A549 (cell line): Measurements from ENCODE around the gene ANKRA2. TPM values are rescaled to one million over a fixed set of nuclear protein-coding genes. Genes with fewer than 3 reads are reported as not detected.

Source experiments
- ATAC-seq, 2 experiments: fragments of 200-7000 bp in 1 of 2; fragments of >200 bp in 1 of 2; cut with Nextera tagmentation in 1 of 2; cut with Tn5 transposase in 1 of 2; 3 replicates each; pipeline versions ENCODE4 v1.8.0 to v1.9.1; 2018 to 2020; ENCODE audit warnings: mild to moderate bottlenecking in 1 of 2, moderate library complexity in 1 of 2
- CTCF ChIA-PET: fragments of 300-600 bp; sonication (Branson Sonifier 250); formaldehyde crosslinking; extraction: SDS; loops from one replicate; lab custom pipeline; 2021; ENCODE audit warnings: antibody characterized with exemption, inconsistent platforms; lab: Yijun Ruan, JAX
- POLR2A ChIA-PET: fragments of 350-600 bp; formaldehyde crosslinking; extraction: SDS; loops from one replicate; lab custom pipeline; 2021; ENCODE audit warnings: antibody characterized with exemption, inconsistent platforms; lab: Yijun Ruan, JAX
- DNase-seq, 2 experiments: peaks; one replicate each; pipeline versions ENCODE4 v3.0.0 to v3.0.0-alpha.2; 2011 to 2016; ENCODE audit warnings: low read depth in 1 of 2, low spot score in 1 of 2
- FAIRE-seq: peaks from 2 replicates; lab custom pipeline; 2011; peaks lifted over from hg19 to GRCh38; lab: Jason Lieb, UNC
- H3K27ac ChIP-seq, 2 experiments: fragments of >200 bp; sonication (Bioruptor Twin); formaldehyde crosslinking; 3 replicates each; pipeline ENCODE4 v1.5.1; 2016 to 2017
- H3K4me1 ChIP-seq: fragments of >200 bp; sonication (Bioruptor Twin); formaldehyde crosslinking; 3 replicates; pipeline ENCODE4 v1.6.1; 2016
- H3K4me2 ChIP-seq: fragments of >200 bp; sonication (Bioruptor Twin); formaldehyde crosslinking; 3 replicates; pipeline ENCODE4 v1.6.1; 2016
- H3K4me3 ChIP-seq: fragments of >200 bp; sonication (Bioruptor Twin); formaldehyde crosslinking; 3 replicates; pipeline ENCODE4 v1.5.1; 2016
- H3K9me3 ChIP-seq: fragments of >200 bp; sonication (Bioruptor Twin); formaldehyde crosslinking; 3 replicates; pipeline ENCODE4 v1.6.1; 2016
- CHD4 ChIP-seq: fragments of 200-600 bp; sonication (generic); IDR thresholded peaks from 2 replicates; pipeline ENCODE4 v1.6.1; 2016; ENCODE audit warnings: antibody characterized with exemption, mild to moderate bottlenecking, borderline replicate concordance
- EP300 ChIP-seq, 2 experiments: fragments of >200 bp; sonication (Bioruptor Twin); formaldehyde crosslinking; IDR thresholded peaks; 2 replicates in 1 of 2; 3 replicates in 1 of 2; pipeline ENCODE4 v1.6.1; 2016 to 2017
- ESRRA ChIP-seq: fragments of 150-350 bp; IDR thresholded peaks from 2 replicates; pipeline ENCODE4 v1.6.1; 2014; ENCODE audit warnings: mild to moderate bottlenecking, low read length, borderline replicate concordance
- HDAC2 ChIP-seq: fragments of 200-600 bp; sonication (generic); IDR thresholded peaks from 2 replicates; pipeline ENCODE4 v1.6.1; 2016
- HMGXB4 ChIP-seq: fragments of 250-450 bp; sonication (Bioruptor Pico); IDR thresholded peaks from 2 replicates; pipeline ENCODE4 v1.5.0; 2021; ENCODE audit warnings: mild to moderate bottlenecking, moderate library complexity, borderline replicate concordance
- HOXA7 ChIP-seq: fragments of 250-450 bp; sonication (Bioruptor Pico); IDR thresholded peaks from 2 replicates; pipeline ENCODE4 v1.5.0; 2020; ENCODE audit warnings: mild to moderate bottlenecking, moderate library complexity
- HOXB13 ChIP-seq: fragments of 250-450 bp; sonication (Bioruptor Pico); IDR thresholded peaks from 2 replicates; pipeline ENCODE4 v1.5.0; 2020; ENCODE audit warnings: low read depth, mild to moderate bottlenecking, moderate library complexity
- HOXB5 ChIP-seq: fragments of 250-450 bp; sonication (Bioruptor Pico); IDR thresholded peaks from 2 replicates; pipeline ENCODE4 v1.5.0; 2020; ENCODE audit warnings: mild to moderate bottlenecking, moderate library complexity
- JUNB ChIP-seq: fragments of >200 bp; sonication (Bioruptor Twin); formaldehyde crosslinking; IDR thresholded peaks from 2 replicates; pipeline ENCODE4 v1.6.1; 2016
- KDM1A ChIP-seq: fragments of 200-600 bp; sonication (generic); IDR thresholded peaks from 2 replicates; pipeline ENCODE4 v1.6.1; 2016; ENCODE audit warnings: low read depth, mild to moderate bottlenecking
- KDM5A ChIP-seq: fragments of 200-600 bp; sonication (generic); IDR thresholded peaks from 2 replicates; pipeline ENCODE4 v1.6.1; 2016; ENCODE audit warnings: antibody characterized with exemption, mild to moderate bottlenecking
- MYC ChIP-seq: IDR thresholded peaks from 2 replicates; pipeline ENCODE4 v1.6.1; 2012; ENCODE audit warnings: mild to moderate bottlenecking, inconsistent platforms, low read length, improper control_type of control experiment, borderline replicate concordance
- POLR2AphosphoS2 ChIP-seq: conservative IDR thresholded peaks from 2 replicates; pipeline ENCODE4 v1.6.1; 2012; ENCODE audit warnings: low read length, improper control_type of control experiment, inconsistent platforms
- RAD21 ChIP-seq, 2 experiments: fragments of >200 bp in 1 of 2; sonication (Bioruptor Twin) in 1 of 2; formaldehyde crosslinking in 1 of 2; IDR thresholded peaks in 1 of 2; conservative IDR thresholded peaks in 1 of 2; 2 replicates in 1 of 2; 3 replicates in 1 of 2; pipeline ENCODE4 v1.6.1; 2012 to 2018; ENCODE audit warnings: inconsistent platforms in 1 of 2
- RARB ChIP-seq: fragments of 250-450 bp; sonication (Bioruptor Pico); IDR thresholded peaks from 2 replicates; pipeline ENCODE4 v1.8.0; 2021; ENCODE audit warnings: mild to moderate bottlenecking, moderate library complexity
- RFX5 ChIP-seq: fragments of 450-650 bp; IDR thresholded peaks from 2 replicates; pipeline ENCODE4 v1.7.1; 2014; ENCODE audit warnings: antibody characterized with exemption, mild to moderate bottlenecking, moderate library complexity
- SMC3 ChIP-seq: fragments of >200 bp; sonication (Bioruptor Twin); formaldehyde crosslinking; IDR thresholded peaks from 3 replicates; pipeline ENCODE4 v1.6.1; 2018; ENCODE audit warnings: inconsistent platforms
- TFCP2L1 ChIP-seq: fragments of 250-450 bp; sonication (Bioruptor Pico); IDR thresholded peaks from 2 replicates; pipeline ENCODE4 v1.5.0; 2021; ENCODE audit warnings: mild to moderate bottlenecking
- TP53 ChIP-seq: fragments of 250-450 bp; sonication (Bioruptor Pico); IDR thresholded peaks from 2 replicates; pipeline ENCODE4 v1.5.0; 2021; ENCODE audit warnings: mild to moderate bottlenecking, moderate library complexity
- ZC3H11A ChIP-seq: fragments of 450-650 bp; IDR thresholded peaks from 2 replicates; pipeline ENCODE4 v1.6.1; 2014; ENCODE audit warnings: antibody characterized with exemption, mild to moderate bottlenecking
- WGBS: methylation state at CpG from one replicate; pipeline ENCODE4 v1.1.6; 2017; ENCODE audit errors: missing lambda C conversion rate; 5-methylcytosine and 5-hydroxymethylcytosine counted together
- polyA plus RNA-seq, 4 experiments: library from polyadenylated mRNA; depleted of rRNA in 3 of 4; stranded (reverse); fragments of >200 nt; fragmentation: RNase III in 1 of 4; extraction: RNeasy Plus Mini Kit Qiagen cat#74134 plus additional on column Dnase treatment in 1 of 4; gene quantifications; 2 replicates in 3 of 4; 3 replicates in 1 of 4; pipeline ENCODE4 v1.2.3, GENCODE V29; 2011 to 2017
- TF ChIP-seq, protein P1 (sequence below): fragments of 450-650 bp; IDR thresholded peaks from 2 replicates; pipeline ENCODE4 v1.6.1; 2014; ENCODE audit warnings: antibody characterized with exemption
- TF ChIP-seq, protein P2 (sequence below): fragments of >200 bp; sonication (Bioruptor Twin); formaldehyde crosslinking; IDR thresholded peaks from 3 replicates; pipeline ENCODE4 v1.6.1; 2016

ANKRA2 gene
- polyA plus RNA-seq, 2 of the 4 experiments (the other 2 are of a cell fraction) = 12.5 to 38.3 TPM

GRCh38 chr5:73582285-73583145 is 17.1 kb upstream of the ANKRA2 start:
- TF ChIP-seq RARB (no peak), RFX5 (no peak), HMGXB4 (CRISPR knock-in tag) (no peak), TFCP2L1 (no peak), JUNB (no peak), ESRRA (no peak), EP300 (IDR thresholded peaks at IDR 0.05) (no peak), TP53 (CRISPR knock-in tag) (no peak), HOXA7 (CRISPR knock-in tag) (no peak), SMC3 (no peak), HOXB5 (CRISPR knock-in tag) (no peak), ZC3H11A (no peak), KDM1A (no peak), RAD21 (conservative IDR thresholded peaks at IDR 0.05 in 1 of 2, IDR thresholded peaks at IDR 0.05 in 1 of 2) (no peak), HDAC2 (no peak), CHD4 (no peak), POLR2AphosphoS2 (no peak), MYC (no peak)
- TF ChIP-seq, protein P1, sequence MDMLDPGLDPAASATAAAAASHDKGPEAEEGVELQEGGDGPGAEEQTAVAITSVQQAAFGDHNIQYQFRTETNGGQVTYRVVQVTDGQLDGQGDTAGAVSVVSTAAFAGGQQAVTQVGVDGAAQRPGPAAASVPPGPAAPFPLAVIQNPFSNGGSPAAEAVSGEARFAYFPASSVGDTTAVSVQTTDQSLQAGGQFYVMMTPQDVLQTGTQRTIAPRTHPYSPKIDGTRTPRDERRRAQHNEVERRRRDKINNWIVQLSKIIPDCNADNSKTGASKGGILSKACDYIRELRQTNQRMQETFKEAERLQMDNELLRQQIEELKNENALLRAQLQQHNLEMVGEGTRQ = no peak
- no peaks in the 10 kb centered on the region for H3K4me1 ChIP-seq
- no peak overlapping the region for H3K27ac ChIP-seq
- DNase-seq (no peak), ATAC-seq (no peak), FAIRE-seq (no peak)
- no peak overlapping the region for H3K4me3 ChIP-seq
- ChIA-PET CTCF (interaction anchor here (0.7 to 2.5 kb wide), 3 partner anchors 8 to 211 kb away, joined by 3 to 13 read pairs (median 9); no protein-coding TSS in a partner anchor), POLR2A (no interaction called here)
- H3K9me3 ChIP-seq = no peaks in the 10 kb centered on the region
- WGBS = 63% methylated on average over 3 of the region's 3 CpGs
- no peak overlapping the region for H3K4me2 ChIP-seq

DNA sequence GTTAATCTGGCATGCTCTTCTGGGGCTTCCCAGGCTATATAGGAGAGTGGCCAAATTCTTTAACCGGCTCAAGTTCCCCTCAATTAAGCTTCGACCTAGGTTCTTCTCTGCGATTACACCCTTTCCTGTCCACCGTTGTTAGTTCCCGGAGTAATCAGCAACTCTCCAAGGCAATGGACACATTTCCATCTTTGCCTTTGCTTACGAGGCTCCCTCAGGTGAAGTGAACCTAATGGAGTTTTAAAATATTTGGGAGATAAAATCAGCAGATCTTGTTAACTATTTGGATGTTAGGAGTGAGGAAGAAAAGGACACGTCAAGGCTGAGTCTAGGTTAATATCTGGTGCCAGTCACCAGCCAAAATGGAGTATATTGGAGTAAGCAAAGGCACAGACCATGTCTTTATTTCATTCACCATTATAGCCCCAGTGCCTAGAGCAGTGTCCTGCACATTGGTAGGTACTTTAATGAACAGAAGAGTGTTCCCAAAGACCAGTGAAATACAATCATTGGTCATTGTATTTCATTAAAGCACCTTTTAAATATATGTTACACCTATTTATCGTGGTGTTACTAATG is 619 bp upstream of the ANKRA2 start:
- H3K9me3 ChIP-seq = no peaks in the 10 kb centered on the region
- ChIA-PET CTCF (interaction anchor here (1.2 to 1.4 kb wide), 4 partner anchors 26 to 297 kb away, joined by 3 to 4 read pairs (median 3); no protein-coding TSS in a partner anchor), POLR2A (interaction anchor here (1.1 to 2.0 kb wide), 2 partner anchors 22 to 247 kb away, joined by 3 to 4 read pairs; no protein-coding TSS in a partner anchor)
- peak overlapping the region; percentile 91 for H3K4me3 ChIP-seq
- WGBS = 2% methylated on average over 8 of the region's 8 CpGs
- DNase-seq (no peak), ATAC-seq (peak in 1 of 2 experiments; percentile 24; a peak in 3 of 6 replicates), FAIRE-seq (no peak)
- peak overlapping the region; percentile 95 for H3K4me2 ChIP-seq
- peaks cover 18% of the 10 kb centered on the region; the same call in 2 of the 3 replicates for H3K4me1 ChIP-seq
- TF ChIP-seq HOXB13 (CRISPR knock-in tag) (no peak), KDM1A (no peak), KDM5A (peak; percentile 76)
- TF ChIP-seq, protein P2, sequence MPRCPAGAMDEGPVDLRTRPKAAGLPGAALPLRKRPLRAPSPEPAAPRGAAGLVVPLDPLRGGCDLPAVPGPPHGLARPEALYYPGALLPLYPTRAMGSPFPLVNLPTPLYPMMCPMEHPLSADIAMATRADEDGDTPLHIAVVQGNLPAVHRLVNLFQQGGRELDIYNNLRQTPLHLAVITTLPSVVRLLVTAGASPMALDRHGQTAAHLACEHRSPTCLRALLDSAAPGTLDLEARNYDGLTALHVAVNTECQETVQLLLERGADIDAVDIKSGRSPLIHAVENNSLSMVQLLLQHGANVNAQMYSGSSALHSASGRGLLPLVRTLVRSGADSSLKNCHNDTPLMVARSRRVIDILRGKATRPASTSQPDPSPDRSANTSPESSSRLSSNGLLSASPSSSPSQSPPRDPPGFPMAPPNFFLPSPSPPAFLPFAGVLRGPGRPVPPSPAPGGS = peak; percentile 12; the same call in 1 of the 3 replicates
- H3K27ac ChIP-seq = peak overlapping the region; percentile 79 to 89
